Endothelial cell of umbilical vein (primary cell): ENCODE data around the gene GABARAP.

Experiments
- EZH2 ChIP-seq: IDR thresholded peaks from 2 replicates; pipeline ENCODE4 v1.6.1; 2012; ENCODE audit warnings: borderline replicate concordance, low read depth, mild to moderate bottlenecking, moderate library complexity, low read length, inconsistent platforms; ENCODE audit not compliant: severe bottlenecking
- FOS ChIP-seq: IDR thresholded peaks from 2 replicates; pipeline ENCODE4 v1.6.1; 2011; ENCODE audit warnings: mild to moderate bottlenecking, low read length, moderate library complexity, borderline replicate concordance; ENCODE audit not compliant: insufficient read depth
- JUN ChIP-seq: IDR thresholded peaks from 2 replicates; pipeline ENCODE4 v1.6.1; 2011; ENCODE audit warnings: borderline replicate concordance, low read depth; ENCODE audit not compliant: insufficient read length, insufficient read depth
- POLR2A ChIP-seq: IDR thresholded peaks from 2 replicates; pipeline ENCODE4 v1.6.1; 2012; ENCODE audit warnings: low read depth, mild to moderate bottlenecking, control low read depth, low read length
- POLR2AphosphoS5 ChIP-seq: IDR thresholded peaks from 2 replicates; pipeline ENCODE4 v1.6.1; 2012; ENCODE audit warnings: low read depth, mild to moderate bottlenecking, control low read depth, low read length, moderate library complexity; ENCODE audit not compliant: insufficient read depth
- TF ChIP-seq, protein P1 (sequence below), 2 donors: IDR thresholded peaks; 1 replicate in 1 of 2; 2 replicates in 1 of 2; pipeline ENCODE4 v1.5.1; 2011; ENCODE audit warnings: low read length in 2 of 2, mild to moderate bottlenecking in 2 of 2, moderate library complexity in 2 of 2, control low read depth in 1 of 2, inconsistent platforms in 1 of 2, low read depth in 1 of 2; ENCODE audit not compliant: insufficient read depth in 1 of 2; ENCODE audit errors: extremely low read depth in 1 of 2

GRCh38 chr17:7241783-7242716 is at the start of gene GABARAP:
- TF ChIP-seq, protein P1, sequence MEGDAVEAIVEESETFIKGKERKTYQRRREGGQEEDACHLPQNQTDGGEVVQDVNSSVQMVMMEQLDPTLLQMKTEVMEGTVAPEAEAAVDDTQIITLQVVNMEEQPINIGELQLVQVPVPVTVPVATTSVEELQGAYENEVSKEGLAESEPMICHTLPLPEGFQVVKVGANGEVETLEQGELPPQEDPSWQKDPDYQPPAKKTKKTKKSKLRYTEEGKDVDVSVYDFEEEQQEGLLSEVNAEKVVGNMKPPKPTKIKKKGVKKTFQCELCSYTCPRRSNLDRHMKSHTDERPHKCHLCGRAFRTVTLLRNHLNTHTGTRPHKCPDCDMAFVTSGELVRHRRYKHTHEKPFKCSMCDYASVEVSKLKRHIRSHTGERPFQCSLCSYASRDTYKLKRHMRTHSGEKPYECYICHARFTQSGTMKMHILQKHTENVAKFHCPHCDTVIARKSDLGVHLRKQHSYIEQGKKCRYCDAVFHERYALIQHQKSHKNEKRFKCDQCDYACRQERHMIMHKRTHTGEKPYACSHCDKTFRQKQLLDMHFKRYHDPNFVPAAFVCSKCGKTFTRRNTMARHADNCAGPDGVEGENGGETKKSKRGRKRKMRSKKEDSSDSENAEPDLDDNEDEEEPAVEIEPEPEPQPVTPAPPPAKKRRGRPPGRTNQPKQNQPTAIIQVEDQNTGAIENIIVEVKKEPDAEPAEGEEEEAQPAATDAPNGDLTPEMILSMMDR (IDR thresholded peaks at IDR 0.05; ENCODE audit: extremely low read depth in 1 of 2, insufficient read depth in 1 of 2, low read depth in 1 of 2, low read length in 2 of 2): no peak
- TF ChIP-seq JUN (no peak), POLR2AphosphoS5 (peak; percentile 54), POLR2A (peak; percentile 60), FOS (no peak), EZH2 (no peak)
